Neural progenitor cell (in vitro differentiated cells): ENCODE data around the gene NINJ2. TPM values are rescaled to one million over a fixed set of nuclear protein-coding genes. Genes with fewer than 3 reads are reported as not detected.

Source experiments
- DNase-seq: peaks from one replicate; pipeline ENCODE4 v3.0.0-alpha.2; 2016; ENCODE audit warnings: low spot score
- H2AFZ ChIP-seq: fragments of 200-600 bp; sonication (generic); replicated peaks from 2 replicates; pipeline ENCODE4 v1.6.1; 2016; ENCODE audit warnings: antibody characterized with exemption
- H3F3A ChIP-seq: fragments of 200-600 bp; sonication (generic); 2 replicates; pipeline ENCODE4 v1.6.1; 2016; ENCODE audit warnings: antibody characterized with exemption, low read depth
- H3K27ac ChIP-seq: fragments of 200-600 bp; sonication (generic); 2 replicates; pipeline ENCODE4 v1.5.1; 2016; ENCODE audit warnings: mild to moderate bottlenecking
- H3K27me3 ChIP-seq: fragments of 200-600 bp; sonication (generic); 2 replicates; pipeline ENCODE4 v1.6.1; 2016; ENCODE audit warnings: mild to moderate bottlenecking, moderate library complexity
- H3K36me3 ChIP-seq: fragments of 200-600 bp; sonication (generic); 2 replicates; pipeline ENCODE4 v1.5.1; 2016
- H3K4me1 ChIP-seq: fragments of 200-600 bp; sonication (generic); 2 replicates; pipeline ENCODE4 v1.6.1; 2016; ENCODE audit warnings: mixed run types
- H3K4me2 ChIP-seq: fragments of 200-600 bp; sonication (generic); 2 replicates; pipeline ENCODE4 v1.6.1; 2016
- H3K4me3 ChIP-seq: fragments of 200-600 bp; sonication (generic); 2 replicates; pipeline ENCODE4 v1.5.1; 2016
- H3K79me2 ChIP-seq: fragments of 200-600 bp; sonication (generic); 2 replicates; pipeline ENCODE4 v1.6.1; 2016; ENCODE audit warnings: low read depth
- H3K9ac ChIP-seq: fragments of 200-600 bp; sonication (generic); 2 replicates; pipeline ENCODE4 v1.6.1; 2016
- H3K9me3 ChIP-seq: fragments of 200-600 bp; sonication (generic); 2 replicates; pipeline ENCODE4 v1.5.1; 2016; ENCODE audit warnings: low read depth
- H4K20me1 ChIP-seq: fragments of 200-600 bp; sonication (generic); 2 replicates; pipeline ENCODE4 v1.6.1; 2016; ENCODE audit warnings: low read depth
- H3K27ac Mint-ChIP-seq: 3 replicates; pipeline ENCODE4 v1.8.0; 2021; ENCODE audit warnings: mixed read lengths
- H3K27me3 Mint-ChIP-seq: 2 replicates; pipeline ENCODE4 v1.8.0; 2022; ENCODE audit warnings: low read depth, mild to moderate bottlenecking, inconsistent platforms, moderate library complexity, mixed read lengths; ENCODE audit not compliant: insufficient read depth
- H3K36me3 Mint-ChIP-seq: 3 replicates; pipeline ENCODE4 v1.8.0; 2021; ENCODE audit warnings: mixed read lengths
- H3K4me1 Mint-ChIP-seq: 3 replicates; pipeline ENCODE4 v1.8.0; 2021; ENCODE audit warnings: mixed read lengths
- H3K4me3 Mint-ChIP-seq: 3 replicates; pipeline ENCODE4 v1.8.0; 2021; ENCODE audit warnings: mild to moderate bottlenecking, moderate library complexity, mixed read lengths
- H3K9me3 Mint-ChIP-seq: 3 replicates; pipeline ENCODE4 v1.8.0; 2020; ENCODE audit warnings: mixed read lengths
- CTCF ChIP-seq: fragments of 200-600 bp; sonication (generic); IDR thresholded peaks from 2 replicates; pipeline ENCODE4 v1.5.1; 2017; ENCODE audit warnings: antibody characterized with exemption, mild to moderate bottlenecking
- EZH2 ChIP-seq: fragments of 200-600 bp; sonication (generic); IDR thresholded peaks from 2 replicates; pipeline ENCODE4 v1.6.1; 2017; ENCODE audit warnings: antibody characterized with exemption, mild to moderate bottlenecking, moderate library complexity
- EZH2phosphoT487 ChIP-seq: fragments of 200-600 bp; sonication (generic); IDR thresholded peaks from 2 replicates; pipeline ENCODE4 v1.6.1; 2017; ENCODE audit warnings: antibody characterized with exemption
- total RNA-seq: library from RNA; depleted of rRNA; stranded (reverse); fragments of >200 nt; gene quantifications from 2 replicates; pipeline ENCODE4 v1.2.3, GENCODE V29; 2015; ENCODE audit warnings: low replicate concordance

NINJ2 gene
- total RNA-seq, 1 donor from 2014 or later = not detected

GRCh38 chr12:569091-569676 lies 94.1 kb downstream of the NINJ2 start:
- H3K27me3 ChIP-seq = peaks cover 5% of the 10 kb centered on the region
- Mint-ChIP-seq H3K36me3 (peaks cover 2% of the 10 kb centered on the region), H3K27ac (no peak overlapping the region), H3K27me3 (peaks cover 23% of the 10 kb centered on the region), H3K9me3 (peaks cover 2% of the 10 kb centered on the region), H3K4me1 (peaks cover 13% of the 10 kb centered on the region), H3K4me3 (peak overlapping the region; percentile 83)
- H3K4me1 ChIP-seq = peaks cover 24% of the 10 kb centered on the region
- TF ChIP-seq CTCF (no peak), EZH2 (no peak), EZH2phosphoT487 (no peak)
- H3K9me3 ChIP-seq = no peaks in the 10 kb centered on the region
- H3F3A ChIP-seq = peaks cover 21% of the 10 kb centered on the region
- H4K20me1 ChIP-seq = no peaks in the 10 kb centered on the region
- no peak overlapping the region for H3K4me3 ChIP-seq
- H3K36me3 ChIP-seq = no peaks in the 10 kb centered on the region
- no peak overlapping the region for H3K27ac ChIP-seq
- DNase-seq = no peak
- peak overlapping the region; percentile 84 for H2AFZ ChIP-seq
- H3K79me2 ChIP-seq = no peaks in the 10 kb centered on the region
- peak overlapping the region; percentile 76 for H3K4me2 ChIP-seq
- no peak overlapping the region for H3K9ac ChIP-seq

GRCh38 chr12:568486-568885 lies 94.8 kb downstream of the NINJ2 start:
- H3K9me3 ChIP-seq = no peaks in the 10 kb centered on the region
- Mint-ChIP-seq H3K9me3 (peaks cover under 1% of the 10 kb centered on the region), H3K4me3 (no peak overlapping the region), H3K36me3 (no peaks in the 10 kb centered on the region), H3K27ac (no peak overlapping the region), H3K4me1 (peaks cover 13% of the 10 kb centered on the region), H3K27me3 (peaks cover 21% of the 10 kb centered on the region)
- no peak for TF ChIP-seq EZH2phosphoT487
- no peak for TF ChIP-seq EZH2
- no peak for TF ChIP-seq CTCF
- H3K27me3 ChIP-seq = peaks cover 5% of the 10 kb centered on the region
- no peak overlapping the region for H3K4me3 ChIP-seq
- no peak overlapping the region for H3K9ac ChIP-seq
- no peaks in the 10 kb centered on the region for H4K20me1 ChIP-seq
- no peaks in the 10 kb centered on the region for H3K79me2 ChIP-seq
- DNase-seq = no peak
- no peak overlapping the region for H3K4me2 ChIP-seq
- peaks cover 21% of the 10 kb centered on the region for H3F3A ChIP-seq
- no peak overlapping the region for H2AFZ ChIP-seq
- H3K36me3 ChIP-seq = no peaks in the 10 kb centered on the region
- H3K27ac ChIP-seq = no peak overlapping the region
- H3K4me1 ChIP-seq = peaks cover 24% of the 10 kb centered on the region

GRCh38 chr12:565589-566105 lies 97.6 kb downstream of the NINJ2 start:
- Mint-ChIP-seq H3K9me3 (no peaks in the 10 kb centered on the region), H3K4me1 (peaks cover 6% of the 10 kb centered on the region), H3K36me3 (no peaks in the 10 kb centered on the region), H3K4me3 (no peak overlapping the region), H3K27ac (peak overlapping the region; percentile 53), H3K27me3 (peaks cover 18% of the 10 kb centered on the region)
- Histone ChIP-seq H2AFZ (no peak overlapping the region), H3K4me3 (no peak overlapping the region), H3F3A (peaks cover 2% of the 10 kb centered on the region), H3K27ac (no peak overlapping the region), H3K4me2 (no peak overlapping the region), H3K36me3 (no peaks in the 10 kb centered on the region), H3K79me2 (no peaks in the 10 kb centered on the region), H3K4me1 (peaks cover 10% of the 10 kb centered on the region), H3K27me3 (peaks cover 5% of the 10 kb centered on the region), H4K20me1 (no peaks in the 10 kb centered on the region), H3K9ac (no peak overlapping the region), H3K9me3 (no peaks in the 10 kb centered on the region)
- no peak for DNase-seq
- TF ChIP-seq CTCF (no peak), EZH2phosphoT487 (no peak), EZH2 (no peak)
